OCI-LY3 (cell line): Measurements from ENCODE around the gene CHCHD5.

ENCODE experiments used
- EZH2phosphoT487 ChIP-seq: fragments of 200-600 bp; shearing (Covaris generic); IDR thresholded peaks from 2 replicates; pipeline ENCODE4 v1.6.1; 2018; ENCODE audit warnings: antibody characterized with exemption, mixed run types, low read depth
- TF ChIP-seq, protein P1 (sequence below): fragments of 200-600, 300-600 bp; sonication (generic); IDR thresholded peaks from 2 replicates; pipeline ENCODE4 v1.5.1; 2014; ENCODE audit warnings: antibody characterized with exemption, low read length, low read depth

- TF ChIP-seq, protein P1, sequence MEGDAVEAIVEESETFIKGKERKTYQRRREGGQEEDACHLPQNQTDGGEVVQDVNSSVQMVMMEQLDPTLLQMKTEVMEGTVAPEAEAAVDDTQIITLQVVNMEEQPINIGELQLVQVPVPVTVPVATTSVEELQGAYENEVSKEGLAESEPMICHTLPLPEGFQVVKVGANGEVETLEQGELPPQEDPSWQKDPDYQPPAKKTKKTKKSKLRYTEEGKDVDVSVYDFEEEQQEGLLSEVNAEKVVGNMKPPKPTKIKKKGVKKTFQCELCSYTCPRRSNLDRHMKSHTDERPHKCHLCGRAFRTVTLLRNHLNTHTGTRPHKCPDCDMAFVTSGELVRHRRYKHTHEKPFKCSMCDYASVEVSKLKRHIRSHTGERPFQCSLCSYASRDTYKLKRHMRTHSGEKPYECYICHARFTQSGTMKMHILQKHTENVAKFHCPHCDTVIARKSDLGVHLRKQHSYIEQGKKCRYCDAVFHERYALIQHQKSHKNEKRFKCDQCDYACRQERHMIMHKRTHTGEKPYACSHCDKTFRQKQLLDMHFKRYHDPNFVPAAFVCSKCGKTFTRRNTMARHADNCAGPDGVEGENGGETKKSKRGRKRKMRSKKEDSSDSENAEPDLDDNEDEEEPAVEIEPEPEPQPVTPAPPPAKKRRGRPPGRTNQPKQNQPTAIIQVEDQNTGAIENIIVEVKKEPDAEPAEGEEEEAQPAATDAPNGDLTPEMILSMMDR, result no peak
- TF ChIP-seq EZH2phosphoT487, result no peak
Observed at GRCh38 chr2:112584891-112585250, 462 bp downstream of the CHCHD5 start.
